Effector memory CD4-positive, alpha-beta T cell (primary cell): ENCODE data around the gene ADNP2.

Experiments used
- DNase-seq, 3 donors: peaks; one replicate each; pipeline ENCODE4 v3.0.0-alpha.2; 2020
- H3K27ac ChIP-seq: 2 replicates; pipeline ENCODE4 v1.7.0; 2013; ENCODE audit warnings: mild to moderate bottlenecking, low read length, moderate library complexity; ENCODE audit not compliant: insufficient read depth, poor library complexity, severe bottlenecking
- H3K27me3 ChIP-seq: replicated peaks from 2 replicates; pipeline ENCODE4 v1.7.0; 2013; ENCODE audit warnings: mild to moderate bottlenecking, low read length; ENCODE audit not compliant: insufficient read depth, control insufficient read depth, poor library complexity, severe bottlenecking
- H3K36me3 ChIP-seq: 2 replicates; pipeline ENCODE4 v1.7.0; 2013; ENCODE audit warnings: mild to moderate bottlenecking, low read length, moderate library complexity; ENCODE audit not compliant: control insufficient read depth, insufficient read depth
- H3K4me1 ChIP-seq: 2 replicates; pipeline ENCODE4 v1.7.0; 2013; ENCODE audit warnings: low read length, mild to moderate bottlenecking; ENCODE audit not compliant: control insufficient read depth, insufficient read depth, poor library complexity, severe bottlenecking
- H3K4me3 ChIP-seq: 2 replicates; pipeline ENCODE4 v1.7.0; 2013; ENCODE audit warnings: low read length, low read depth, mild to moderate bottlenecking; ENCODE audit not compliant: insufficient read depth, poor library complexity, severe bottlenecking
- H3K9me3 ChIP-seq: 2 replicates; pipeline ENCODE4 v1.7.0; 2013; ENCODE audit warnings: mild to moderate bottlenecking, low read length, moderate library complexity; ENCODE audit not compliant: control insufficient read depth

Gene ADNP2

DNA sequence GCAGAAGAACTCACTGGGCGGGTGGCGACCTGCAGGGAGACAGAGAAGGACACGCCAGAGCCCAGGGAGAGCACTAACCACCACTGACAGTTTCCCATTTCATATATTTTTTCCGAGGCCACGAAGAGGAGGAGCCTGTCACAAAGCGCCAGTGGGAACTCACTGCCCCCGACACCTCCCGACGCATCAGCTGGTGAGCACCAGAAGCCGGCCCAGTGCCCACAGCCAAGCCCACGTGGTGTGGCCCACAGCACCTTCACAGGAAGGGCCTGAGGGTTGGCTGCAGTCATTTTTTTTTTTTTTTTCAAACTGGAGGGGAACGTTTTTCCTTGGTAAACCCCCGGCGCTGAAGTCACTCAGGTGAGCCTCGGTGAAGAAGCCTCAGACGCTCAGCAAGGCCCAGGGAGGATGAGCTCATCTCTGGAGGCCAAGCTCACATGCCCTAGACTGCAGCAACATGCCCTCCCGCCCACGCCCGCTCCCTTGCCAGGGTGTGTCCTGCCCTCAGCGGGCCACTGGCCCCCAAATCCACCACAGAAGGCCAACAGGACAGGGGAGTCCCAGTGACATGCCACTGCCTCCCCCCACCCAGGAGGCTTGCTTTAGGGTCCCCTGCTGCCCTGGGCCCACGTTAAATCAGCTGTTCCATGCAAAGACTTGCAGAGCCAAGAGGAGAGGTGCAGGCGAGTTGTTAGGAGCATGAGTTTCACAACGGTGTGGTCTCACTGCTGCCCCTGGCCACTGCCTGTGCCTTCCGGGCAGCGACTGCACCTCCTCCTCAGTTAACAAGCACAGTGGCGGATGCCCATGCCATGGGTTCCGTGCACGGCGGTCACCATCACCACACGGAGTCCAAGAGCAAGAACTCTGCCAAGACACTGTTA, 70.1 kb downstream of the ADNP2 start:
- H3K4me3 ChIP-seq: no peak overlapping the region
- no peaks in the 10 kb centered on the region for H3K36me3 ChIP-seq
- no peak for DNase-seq
- H3K9me3 ChIP-seq: no peaks in the 10 kb centered on the region
- no peaks in the 10 kb centered on the region for H3K4me1 ChIP-seq
- H3K27me3 ChIP-seq: no peaks in the 10 kb centered on the region
- H3K27ac ChIP-seq: no peak overlapping the region

DNA sequence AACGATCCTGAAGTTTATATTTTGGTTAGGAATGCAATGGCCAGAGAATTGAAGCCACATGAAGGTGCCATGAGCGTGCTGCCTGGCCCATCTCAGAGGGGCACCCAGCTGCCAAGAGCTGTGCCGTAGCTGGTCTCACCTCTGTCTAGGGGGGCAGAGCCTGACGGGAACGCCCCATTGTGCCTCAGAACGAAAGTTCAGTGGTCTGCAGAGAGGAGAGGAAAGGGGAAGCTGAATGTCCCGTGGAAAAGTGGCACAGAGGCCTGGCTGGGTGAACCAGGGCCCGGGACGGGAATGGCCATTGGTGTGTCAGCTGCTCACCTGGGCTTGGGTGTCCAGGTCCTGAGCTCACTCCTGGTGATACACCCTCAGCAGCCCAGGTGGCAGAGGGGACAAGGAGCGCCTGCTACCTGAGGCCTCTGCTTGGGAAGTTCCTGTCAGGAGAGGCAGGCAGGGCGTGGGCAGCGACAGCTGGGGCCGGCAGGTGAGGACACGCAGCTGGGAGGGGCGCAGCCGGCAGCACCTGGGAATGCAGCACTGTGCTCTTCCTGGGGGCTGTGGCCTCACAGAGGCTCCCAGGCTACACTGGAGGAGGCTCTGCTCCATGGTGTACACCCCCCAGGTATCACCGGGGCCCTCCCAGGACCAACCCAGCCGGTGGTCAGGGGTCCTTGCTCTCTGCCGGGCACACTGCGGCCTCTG, 70.9 kb downstream of the ADNP2 start:
- H3K4me1 ChIP-seq: no peaks in the 10 kb centered on the region
- no peak overlapping the region for H3K27ac ChIP-seq
- DNase-seq: no peak
- H3K4me3 ChIP-seq: no peak overlapping the region
- no peaks in the 10 kb centered on the region for H3K9me3 ChIP-seq
- H3K36me3 ChIP-seq: no peaks in the 10 kb centered on the region
- H3K27me3 ChIP-seq: no peaks in the 10 kb centered on the region

DNA sequence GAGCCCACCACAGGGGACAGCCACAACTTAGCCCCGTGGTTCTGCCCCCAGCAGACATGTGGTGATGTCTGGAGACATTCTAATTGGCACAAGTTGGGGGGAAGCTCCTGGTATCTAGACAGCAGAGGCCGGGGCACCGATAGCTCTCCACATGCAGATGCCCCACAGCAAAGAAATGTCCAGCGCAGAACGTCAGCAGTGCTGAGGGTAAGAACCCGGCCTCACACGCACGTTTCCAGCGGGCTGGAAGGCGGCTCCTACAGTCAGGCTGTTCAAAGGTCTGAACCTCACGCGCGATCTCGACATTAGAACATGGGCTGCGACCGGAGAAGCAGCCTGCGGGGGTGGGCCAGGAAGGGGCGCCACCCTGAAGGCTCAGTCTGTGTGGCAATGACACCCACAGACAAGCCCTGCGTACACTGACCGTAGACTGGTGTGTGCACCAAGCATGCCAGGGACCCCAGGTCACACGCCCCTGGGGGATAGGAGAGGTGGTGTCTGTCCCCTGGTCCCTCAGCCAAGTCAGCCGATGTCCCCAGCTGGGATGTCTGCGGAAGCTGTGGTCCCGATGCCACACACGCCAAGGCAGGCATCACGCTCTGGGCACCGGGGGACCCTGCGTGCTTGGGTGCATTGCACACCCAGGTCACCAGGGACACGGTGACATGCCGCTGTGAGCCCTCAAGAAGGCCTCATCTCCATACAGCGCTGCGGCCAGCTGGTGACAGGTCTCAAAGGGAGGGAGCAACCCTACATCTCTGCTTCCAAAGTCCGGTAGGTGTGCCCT, 71.9 kb downstream of the ADNP2 start:
- Histone ChIP-seq H3K9me3 (no peaks in the 10 kb centered on the region), H3K27ac (no peak overlapping the region), H3K4me3 (no peak overlapping the region), H3K4me1 (no peaks in the 10 kb centered on the region), H3K36me3 (no peaks in the 10 kb centered on the region), H3K27me3 (no peaks in the 10 kb centered on the region)
- no peak for DNase-seq

DNA sequence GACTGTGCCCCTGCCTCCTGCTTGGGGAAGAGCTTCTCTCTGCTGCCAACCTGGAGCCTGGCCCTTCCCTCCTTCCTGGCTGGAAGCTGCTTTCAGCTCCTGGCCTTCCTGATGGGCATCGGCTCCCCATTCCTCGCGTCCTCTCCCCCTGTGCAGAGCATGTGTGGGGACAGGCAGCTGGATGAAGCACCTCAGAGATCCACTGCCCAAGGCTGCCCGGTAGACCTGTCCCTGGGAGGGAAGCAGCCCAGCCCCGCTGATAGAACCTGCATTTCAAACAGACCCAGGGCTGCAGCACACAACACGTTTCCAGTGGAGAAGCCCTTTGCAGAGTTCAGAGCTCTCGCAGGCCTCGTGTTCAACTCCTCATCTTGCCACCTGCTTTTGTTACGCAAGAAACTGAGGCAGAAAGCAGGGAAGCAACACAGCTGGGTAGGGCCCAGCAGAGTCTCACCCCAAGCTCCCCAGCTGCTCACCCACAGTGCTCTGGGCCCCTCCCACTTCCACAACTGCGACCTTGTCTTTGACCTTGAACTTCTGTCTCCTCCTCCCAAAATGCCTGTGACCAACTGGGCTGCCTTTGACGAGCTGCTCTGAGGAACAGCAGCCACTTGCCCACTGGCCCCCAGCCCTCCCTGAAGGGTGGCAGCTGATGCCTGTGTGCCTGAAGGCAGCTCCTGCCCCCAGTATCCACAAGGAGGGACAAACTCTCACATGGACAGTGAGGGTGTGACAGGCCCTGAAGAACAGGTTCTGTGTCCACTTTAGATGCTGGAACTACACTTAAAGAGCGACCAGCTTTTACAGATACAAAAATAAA, 72.8 kb downstream of the ADNP2 start:
- Histone ChIP-seq H3K27me3 (no peaks in the 10 kb centered on the region), H3K27ac (no peak overlapping the region), H3K4me3 (no peak overlapping the region), H3K4me1 (no peaks in the 10 kb centered on the region), H3K9me3 (no peaks in the 10 kb centered on the region), H3K36me3 (no peaks in the 10 kb centered on the region)
- DNase-seq: no peak

DNA sequence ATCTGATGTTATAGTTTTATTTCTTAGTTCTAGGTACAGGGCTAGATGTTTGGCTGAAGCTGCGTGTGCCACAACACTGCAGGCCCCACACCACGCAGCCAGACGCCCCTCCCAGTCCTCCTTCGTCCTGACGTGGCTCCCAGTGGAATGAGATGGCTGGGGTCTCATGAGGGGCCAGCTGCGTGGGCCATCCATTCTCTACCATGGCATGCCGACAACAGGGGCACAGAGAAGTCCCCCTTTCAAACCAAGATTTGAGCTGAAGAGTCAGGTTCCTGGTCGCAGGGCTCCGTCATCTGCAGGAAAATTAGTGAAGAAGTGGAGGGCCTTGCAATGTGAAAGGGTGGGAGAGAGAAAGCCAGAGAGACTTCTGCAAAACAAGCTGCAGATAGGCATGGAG, 73.8 kb downstream of the ADNP2 start:
- no peak overlapping the region for H3K27ac ChIP-seq
- H3K27me3 ChIP-seq: no peaks in the 10 kb centered on the region
- no peaks in the 10 kb centered on the region for H3K9me3 ChIP-seq
- no peak for DNase-seq
- H3K36me3 ChIP-seq: no peaks in the 10 kb centered on the region
- no peak overlapping the region for H3K4me3 ChIP-seq
- no peaks in the 10 kb centered on the region for H3K4me1 ChIP-seq

DNA sequence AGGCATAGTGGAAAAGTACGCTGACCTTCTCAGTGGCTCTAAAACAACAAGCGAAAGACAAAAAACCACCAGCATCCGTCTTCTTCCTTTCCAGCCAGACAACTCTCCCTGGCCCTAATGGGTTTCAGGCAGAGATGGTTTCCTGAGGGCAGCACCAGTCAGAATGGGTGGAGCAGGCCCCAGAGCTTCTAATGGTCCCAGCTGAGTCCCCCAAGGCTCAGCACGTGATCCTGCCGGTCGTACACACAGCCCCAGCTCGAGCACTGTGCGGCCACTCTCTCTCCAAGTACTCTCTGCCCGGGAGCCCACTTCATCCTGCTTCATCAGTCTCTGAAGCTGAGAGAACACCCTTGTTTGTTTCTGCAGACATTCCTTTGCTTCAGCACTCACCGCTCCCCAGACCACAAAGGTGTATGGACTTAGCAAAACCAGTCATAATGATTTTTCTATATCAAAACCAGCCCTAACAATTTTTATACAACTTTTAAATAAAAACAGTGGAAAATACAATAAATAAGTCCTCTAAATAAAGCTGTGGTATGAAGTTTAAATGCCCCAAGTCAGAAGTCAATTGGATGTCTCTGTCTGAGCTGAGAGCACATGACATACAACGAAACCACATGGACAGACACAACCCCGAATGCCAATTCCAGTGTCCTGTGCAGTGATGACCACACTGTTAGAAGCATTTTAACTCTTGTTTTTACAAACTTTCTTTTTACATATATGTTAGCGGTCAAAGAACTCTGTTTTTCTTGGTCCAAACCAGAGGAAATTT, 74.4 kb downstream of the ADNP2 start:
- Histone ChIP-seq H3K27me3 (no peaks in the 10 kb centered on the region), H3K36me3 (no peaks in the 10 kb centered on the region), H3K9me3 (no peaks in the 10 kb centered on the region), H3K4me3 (no peak overlapping the region), H3K27ac (no peak overlapping the region), H3K4me1 (no peaks in the 10 kb centered on the region)
- no peak for DNase-seq

DNA sequence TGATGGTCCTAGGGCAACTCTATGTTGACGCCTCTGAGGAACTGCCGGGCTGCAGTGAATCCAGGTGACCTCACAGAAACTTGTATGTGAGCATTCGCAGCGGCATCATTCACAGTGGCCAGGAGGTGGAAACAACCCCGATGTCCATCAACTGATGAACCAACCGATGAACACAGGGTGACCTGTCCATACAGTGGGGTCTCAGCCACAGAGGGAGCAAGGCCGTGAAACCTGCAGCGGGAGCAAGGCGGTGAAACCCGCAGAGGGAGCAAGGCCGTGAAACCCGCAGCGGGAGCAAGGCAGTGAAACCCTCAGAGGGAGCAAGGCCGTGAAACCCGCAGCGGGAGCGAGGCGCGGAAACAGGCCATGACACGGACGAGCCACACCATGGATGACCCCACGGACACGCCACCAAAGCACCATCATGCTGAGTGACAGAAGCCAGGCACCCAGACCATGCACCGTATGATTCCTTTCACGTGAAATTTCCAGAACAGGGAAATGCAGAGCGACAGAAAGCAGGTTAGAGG, 75.2 kb downstream of the ADNP2 start:
- H3K4me1 ChIP-seq: no peaks in the 10 kb centered on the region
- no peaks in the 10 kb centered on the region for H3K27me3 ChIP-seq
- DNase-seq: no peak
- no peaks in the 10 kb centered on the region for H3K9me3 ChIP-seq
- no peak overlapping the region for H3K27ac ChIP-seq
- H3K4me3 ChIP-seq: no peak overlapping the region
- no peaks in the 10 kb centered on the region for H3K36me3 ChIP-seq

DNA sequence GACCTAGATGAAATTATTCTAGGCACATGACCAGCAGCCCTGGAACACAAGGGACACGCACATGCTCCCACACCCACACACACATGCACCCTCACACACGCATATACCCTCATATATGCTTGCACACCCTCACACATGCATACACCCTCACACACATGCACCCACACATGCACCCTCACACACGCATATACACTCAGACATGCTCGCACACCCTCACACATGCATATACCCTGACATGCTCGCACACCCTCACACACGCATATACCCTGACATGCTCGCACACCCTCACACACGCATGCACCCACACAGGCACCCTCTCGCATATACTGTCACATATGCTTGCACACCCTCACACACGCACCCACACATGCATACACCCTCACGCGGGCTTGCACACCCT, 76.5 kb downstream of the ADNP2 start:
- DNase-seq: no peak
- no peaks in the 10 kb centered on the region for H3K36me3 ChIP-seq
- no peaks in the 10 kb centered on the region for H3K27me3 ChIP-seq
- no peaks in the 10 kb centered on the region for H3K4me1 ChIP-seq
- no peaks in the 10 kb centered on the region for H3K9me3 ChIP-seq
- no peak overlapping the region for H3K4me3 ChIP-seq
- no peak overlapping the region for H3K27ac ChIP-seq
